K562 (cell line): ENCODE measurements around the gene POTEH. TPM values are rescaled to one million over a fixed set of nuclear protein-coding genes. Genes with fewer than 3 reads are reported as not detected.
A peak's percentile ranks its signal among the peaks of the same experiment; 100 is the strongest.
"Not testable (repeated sequence)": the region's sequence is repeated elsewhere in the genome, so short reads cannot be mapped to it uniquely, and the experiment has no call there.

Experiments
- ATAC-seq: fragments of 200-7000 bp; cut with Tn5 transposase; 3 replicates; pipeline ENCODE4 v1.9.1; 2020; ENCODE audit warnings: moderate library complexity
- BruUV-seq: library from RNA; stranded (reverse); fragments of 400-500 nt; replicated peaks from 2 replicates; lab custom pipeline; 2021; lab: Mats Ljungman, UMichigan
- CTCF ChIA-PET: fragments of 300-600 bp; formaldehyde crosslinking; extraction: SDS; loops from one replicate; lab custom pipeline; 2021; ENCODE audit warnings: low intra/inter-chr PET ratio; lab: Yijun Ruan, JAX
- POLR2A ChIA-PET: fragments of 300-600, 350-650 bp; sonication (Branson Sonifier 250); formaldehyde crosslinking; extraction: SDS; loops from one replicate; lab custom pipeline; 2021; ENCODE audit warnings: antibody characterized with exemption, inconsistent platforms; lab: Yijun Ruan, JAX
- DNase-seq, 4 experiments: peaks; one replicate each; pipeline versions ENCODE4 v3.0.0 to v3.0.0-alpha.2; 2011 to 2018; ENCODE audit warnings: low spot score in 3 of 4, mixed read lengths in 3 of 4; ENCODE audit errors: extremely low read depth in 1 of 4
- FAIRE-seq: peaks from 2 replicates; lab custom pipeline; 2011; peaks lifted over from hg19 to GRCh38; lab: Jason Lieb, UNC
- H2AFZ ChIP-seq: 2 replicates; pipeline ENCODE4 v1.6.0; 2011; ENCODE audit warnings: low read depth, low read length, control low read depth, inconsistent platforms
- H3K27ac ChIP-seq: fragments of 200-600 bp; 3 replicates; pipeline ENCODE4 v1.8.0; 2011; ENCODE audit warnings: low read depth, mild to moderate bottlenecking, control low read depth, inconsistent platforms, low read length, moderate library complexity, mixed read lengths; ENCODE audit errors: extremely low read depth
- H3K27me3 ChIP-seq, 2 experiments: fragments of 300-600 bp in 1 of 2; 2 replicates in 1 of 2; 3 replicates in 1 of 2; pipeline versions ENCODE4 v1.6.0 to v1.8.0; 2011; ENCODE audit warnings: inconsistent platforms in 2 of 2, low read length in 2 of 2, mild to moderate bottlenecking in 1 of 2, mixed read lengths in 1 of 2, moderate library complexity in 1 of 2; ENCODE audit not compliant: control insufficient read depth in 2 of 2, insufficient read depth in 2 of 2
- H3K36me3 ChIP-seq: fragments of 300-600 bp; 3 replicates; pipeline ENCODE4 v1.8.0; 2011; ENCODE audit warnings: mild to moderate bottlenecking, low read length, inconsistent platforms; ENCODE audit not compliant: control insufficient read depth, insufficient read depth
- H3K4me1 ChIP-seq, 2 experiments: fragments of 200-600 bp in 1 of 2; replicated peaks in 1 of 2; 2 replicates in 1 of 2; 3 replicates in 1 of 2; pipeline versions ENCODE4 v1.5.1 to v1.8.0; 2011; ENCODE audit warnings: inconsistent platforms in 2 of 2, low read length in 2 of 2, mild to moderate bottlenecking in 1 of 2, mixed read lengths in 1 of 2, moderate library complexity in 1 of 2; ENCODE audit not compliant: control insufficient read depth in 2 of 2, insufficient read depth in 2 of 2
- H3K4me2 ChIP-seq: 2 replicates; pipeline ENCODE4 v1.6.1; 2011; ENCODE audit warnings: low read length, control low read depth, inconsistent platforms, mixed read lengths; ENCODE audit not compliant: insufficient read depth
- H3K4me3 ChIP-seq: fragments of 200-600 bp; sonication (generic), shearing (Covaris generic); 2 replicates; pipeline ENCODE4 v1.5.1; 2016; ENCODE audit warnings: control low read depth, inconsistent platforms
- H3K79me2 ChIP-seq: fragments of 200-600 bp; 3 replicates; pipeline ENCODE4 v1.8.0; 2011; ENCODE audit warnings: low read length, inconsistent platforms; ENCODE audit not compliant: control insufficient read depth, insufficient read depth
- H3K9ac ChIP-seq, 2 experiments: 2 replicates each; pipeline versions ENCODE4 v1.6.0 to v1.6.1; 2011; ENCODE audit warnings: low read depth in 2 of 2, low read length in 2 of 2, control low read depth in 1 of 2, inconsistent platforms in 1 of 2, mild to moderate bottlenecking in 1 of 2, mixed read lengths in 1 of 2; ENCODE audit not compliant: insufficient read depth in 1 of 2
- H3K9me1 ChIP-seq: one replicate; pipeline ENCODE4 v1.6.0; 2011; ENCODE audit warnings: inconsistent platforms, mild to moderate bottlenecking, low read length, moderate library complexity; ENCODE audit not compliant: control insufficient read depth, insufficient read depth
- H3K9me3 ChIP-seq: replicated peaks from 2 replicates; pipeline ENCODE4 v1.5.1; 2011; ENCODE audit warnings: low read depth, low read length, inconsistent platforms; ENCODE audit not compliant: control insufficient read depth, insufficient read depth
- H4K20me1 ChIP-seq: replicated peaks from 2 replicates; pipeline ENCODE4 v1.6.1; 2011; ENCODE audit warnings: low read length, inconsistent platforms, mixed read lengths; ENCODE audit not compliant: control insufficient read depth, insufficient read depth
- WGBS: fragments of 100-300 bp; shearing (Covaris generic); methylation state at CpG from one replicate; pipeline ENCODE4 v1.1.6; 2016; ENCODE audit warnings: low coverage, mixed read lengths; ENCODE audit not compliant: insufficient coverage; ENCODE audit errors: missing lambda C conversion rate; 5-methylcytosine and 5-hydroxymethylcytosine counted together
- in situ Hi-C: fragments of 300-500 bp; cut with MboI; formaldehyde crosslinking; loops from 4 replicates; pipeline ENCODE4 v1.15.0; 2018; ENCODE audit warnings: inconsistent platforms, mixed read lengths
- intact Hi-C: fragments of 100-400 bp; cut with micrococcal nuclease; formaldehyde crosslinking; loops from 2 replicates; pipeline ENCODE4 v1.14.2; 2022
- polyA plus RNA-seq, 8 experiments: library from polyadenylated mRNA; depleted of rRNA in 4 of 8; stranded (reverse) in 5 of 8; unstranded in 3 of 8; fragments of >200 nt; fragmentation: Nextera tagmentation in 2 of 8; fragmentation: Illumina TruSeq in 1 of 8; extraction: Ambion mirVana in 2 of 8; extraction: Trizol in 1 of 8; gene quantifications; 2 replicates each; pipeline versions ENCODE4 v1.2.1 to v1.2.3, GENCODE V29; 2011 to 2014; ENCODE audit warnings: inconsistent platforms in 1 of 8, missing spikeins in 1 of 8
- total RNA-seq, 7 experiments: library from RNA; depleted of rRNA in 6 of 7; stranded (reverse); fragments of >200 nt in 6 of 7; fragmentation: Illumina TruSeq in 2 of 7; extraction: Trizol in 2 of 7; gene quantifications; 2 replicates each; pipeline versions ENCODE4 v1.2.1 to v1.2.3, GENCODE V29; 2011 to 2021; ENCODE audit warnings: low replicate concordance in 1 of 7

The POTEH gene
- total and polyA plus RNA-seq, 9 of the 15 experiments (the other 6 are each of a cell fraction or from before 2014, with no cell fraction given): not detected

GRCh38 chr22:15738157-15738908 lies 48.5 kb downstream of the POTEH start:
- FAIRE-seq, H3K9ac ChIP-seq, DNase-seq, H3K4me1 ChIP-seq, H3K9me3 ChIP-seq, H2AFZ ChIP-seq, POLR2A ChIA-PET, BruUV-seq, H4K20me1 ChIP-seq, H3K27ac ChIP-seq, CTCF ChIA-PET, H3K4me2 ChIP-seq, H3K36me3 ChIP-seq, H3K79me2 ChIP-seq, H3K9me1 ChIP-seq, H3K27me3 ChIP-seq, in situ Hi-C loops, intact Hi-C loops, H3K4me3 ChIP-seq: not testable (repeated sequence)
- WGBS: 2% methylated on average over 4 of the region's 10 CpGs
- peak; percentile 21; the same call in 1 of the 3 replicates for ATAC-seq

- H4K20me1 ChIP-seq, DNase-seq, in situ Hi-C loops, H3K9me3 ChIP-seq, H3K4me1 ChIP-seq, H3K79me2 ChIP-seq, H3K4me3 ChIP-seq, intact Hi-C loops, BruUV-seq, H2AFZ ChIP-seq, FAIRE-seq, H3K4me2 ChIP-seq, H3K36me3 ChIP-seq, H3K27ac ChIP-seq, H3K9ac ChIP-seq, H3K27me3 ChIP-seq, POLR2A ChIA-PET, H3K9me1 ChIP-seq, CTCF ChIA-PET: not testable (repeated sequence)
- WGBS: 5% methylated on average over 2 of the region's 6 CpGs
- ATAC-seq: peak; percentile 49; the same call in 2 of the 3 replicates
Measured at GRCh38 chr22:15738909-15739391, 49.1 kb downstream of the POTEH start.

- H3K27ac ChIP-seq, CTCF ChIA-PET, H3K4me3 ChIP-seq, intact Hi-C loops, ATAC-seq, H3K9me1 ChIP-seq, H3K27me3 ChIP-seq, H3K4me2 ChIP-seq, H3K9me3 ChIP-seq, H3K4me1 ChIP-seq, H3K9ac ChIP-seq, BruUV-seq, in situ Hi-C loops, H3K79me2 ChIP-seq, POLR2A ChIA-PET, H4K20me1 ChIP-seq, FAIRE-seq, H3K36me3 ChIP-seq, DNase-seq, H2AFZ ChIP-seq: not testable (repeated sequence)
- 0% methylated on average over 4 of the region's 16 CpGs for WGBS
Measured at GRCh38 chr22:15747636-15748323, 58.0 kb downstream of the POTEH start.
